ENCODE measurements around the gene CNOT3. TPM values are rescaled to one million over a fixed set of nuclear protein-coding genes. Genes with fewer than 3 reads are reported as not detected.

Gene CNOT3
- total and polyA plus RNA-seq, 7 donors: 14.1 to 28.4 (median 19.4) TPM

DNA sequence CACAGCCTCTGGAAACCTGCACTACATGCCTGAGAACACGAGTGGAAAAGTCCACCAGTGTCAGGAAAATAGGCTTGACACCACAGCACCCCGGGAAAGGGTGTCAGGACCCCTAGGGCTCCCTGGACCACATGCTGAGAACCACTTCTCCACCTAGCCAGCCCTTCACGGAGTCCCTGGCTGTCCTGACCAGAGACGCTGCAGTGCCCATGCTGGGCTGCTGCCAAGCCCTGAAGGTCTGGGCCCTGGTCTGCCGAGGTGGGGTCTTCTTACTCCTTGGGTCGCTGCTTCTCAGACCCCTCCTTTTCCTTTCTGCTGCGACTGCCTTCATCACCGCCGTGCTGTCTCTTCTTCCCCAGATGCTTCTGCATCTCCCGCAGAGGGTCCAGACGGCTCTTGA, 18.9 kb downstream of the CNOT3 start:
- no peak for ATAC-seq
- peaks cover 10 to 69% of the 10 kb centered on the region in 2 donors for H3K36me3 ChIP-seq (ENCODE audit: insufficient read depth in 1 of 2, low read depth in 1 of 2)
- WGBS, 3 donors: 65 to 73% (median 69%) methylated on average over 10 to 11 of the region's 11 CpGs

DNA sequence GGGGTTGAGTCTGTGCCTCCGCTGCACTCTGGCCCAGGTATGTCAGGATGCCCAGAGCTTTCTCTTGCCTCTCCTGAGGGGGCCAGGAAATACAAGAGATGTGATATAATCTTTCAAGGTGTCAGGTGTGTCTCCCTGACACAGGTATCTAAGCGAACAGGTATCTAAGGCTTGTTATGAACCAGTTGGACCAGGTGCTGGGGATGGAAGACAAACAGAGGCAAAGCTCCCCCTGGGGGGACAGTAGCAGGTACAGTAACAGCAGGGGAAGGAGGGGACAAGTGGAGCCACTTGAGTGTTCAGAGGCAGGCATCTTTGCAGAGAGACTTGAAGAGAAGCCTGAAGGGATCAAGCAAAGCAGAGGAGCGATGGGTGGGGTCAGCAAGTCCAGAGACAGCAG, 19.4 kb downstream of the CNOT3 start:
- peaks cover 27% of the 10 kb centered on the region for H3K4me1 ChIP-seq
- TF ChIP-seq, protein P1, sequence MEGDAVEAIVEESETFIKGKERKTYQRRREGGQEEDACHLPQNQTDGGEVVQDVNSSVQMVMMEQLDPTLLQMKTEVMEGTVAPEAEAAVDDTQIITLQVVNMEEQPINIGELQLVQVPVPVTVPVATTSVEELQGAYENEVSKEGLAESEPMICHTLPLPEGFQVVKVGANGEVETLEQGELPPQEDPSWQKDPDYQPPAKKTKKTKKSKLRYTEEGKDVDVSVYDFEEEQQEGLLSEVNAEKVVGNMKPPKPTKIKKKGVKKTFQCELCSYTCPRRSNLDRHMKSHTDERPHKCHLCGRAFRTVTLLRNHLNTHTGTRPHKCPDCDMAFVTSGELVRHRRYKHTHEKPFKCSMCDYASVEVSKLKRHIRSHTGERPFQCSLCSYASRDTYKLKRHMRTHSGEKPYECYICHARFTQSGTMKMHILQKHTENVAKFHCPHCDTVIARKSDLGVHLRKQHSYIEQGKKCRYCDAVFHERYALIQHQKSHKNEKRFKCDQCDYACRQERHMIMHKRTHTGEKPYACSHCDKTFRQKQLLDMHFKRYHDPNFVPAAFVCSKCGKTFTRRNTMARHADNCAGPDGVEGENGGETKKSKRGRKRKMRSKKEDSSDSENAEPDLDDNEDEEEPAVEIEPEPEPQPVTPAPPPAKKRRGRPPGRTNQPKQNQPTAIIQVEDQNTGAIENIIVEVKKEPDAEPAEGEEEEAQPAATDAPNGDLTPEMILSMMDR (IDR thresholded peaks at IDR 0.05): no peak
- peaks cover 10 to 64% of the 10 kb centered on the region in 2 donors for H3K36me3 ChIP-seq (ENCODE audit: insufficient read depth in 1 of 2, low read depth in 1 of 2)
- DNase-seq (no peak), ATAC-seq (no peak)
- no peaks in the 10 kb centered on the region for H3K27me3 ChIP-seq (ENCODE audit: insufficient read depth in 3 of 3, low read length in 2 of 3)
- no peak overlapping the region for H3K4me3 ChIP-seq
- WGBS, 3 donors: 91 to 96% (median 96%) methylated on average over 3 of the region's 3 CpGs
- intact Hi-C loops (cut with DNase I): no loop called here
- no peak overlapping the region for H3K27ac ChIP-seq
- no peaks in the 10 kb centered on the region for H3K9me3 ChIP-seq

More for the DNA sequence above, 18.9 kb downstream of the CNOT3 start:
- intact Hi-C loops (cut with DNase I): no loop called here
- Histone ChIP-seq H3K4me1 (peaks cover 23% of the 10 kb centered on the region), H3K27ac (no peak overlapping the region), H3K4me3 (no peak overlapping the region), H3K27me3 (ENCODE audit: insufficient read depth in 3 of 3, low read length in 2 of 3) (no peaks in the 10 kb centered on the region), H3K9me3 (no peaks in the 10 kb centered on the region)
- TF ChIP-seq, protein P1 (IDR thresholded peaks at IDR 0.05): no peak
- DNase-seq: no peak

DNA sequence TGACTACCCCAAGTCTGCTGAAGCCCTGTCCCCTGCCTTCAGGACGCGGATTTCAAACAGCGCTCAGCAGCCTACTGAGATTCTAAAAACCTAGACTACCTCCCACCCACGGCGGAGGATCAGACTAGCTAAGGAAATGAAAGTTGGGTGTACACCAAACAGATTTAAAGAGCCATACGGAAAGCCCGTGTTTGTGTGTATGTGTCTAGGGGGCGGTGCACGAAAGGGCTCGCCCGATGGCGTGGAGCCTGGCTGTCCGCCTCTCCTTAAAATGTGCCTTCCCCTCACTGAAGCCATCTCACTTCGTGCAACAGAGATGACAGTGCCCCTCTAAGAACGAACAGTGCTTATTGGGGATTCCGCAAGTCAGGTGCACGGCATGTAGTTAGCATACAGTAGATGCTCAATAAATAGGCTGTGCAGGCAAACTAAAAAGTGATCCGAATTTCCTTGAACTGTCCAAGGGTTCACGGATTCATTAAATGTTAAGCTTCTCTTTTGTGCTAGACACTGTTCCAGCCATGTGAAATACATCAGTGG, 21.3 kb downstream of the CNOT3 start:
- WGBS, 3 donors: 9% methylated on average over 19 of the region's 19 CpGs
- Histone ChIP-seq H3K27me3 (ENCODE audit: insufficient read depth in 3 of 3, low read length in 2 of 3) (no peaks in the 10 kb centered on the region), H3K27ac (peak overlapping the region; percentile 98), H3K9me3 (no peaks in the 10 kb centered on the region), H3K4me1 (peaks cover 27% of the 10 kb centered on the region), H3K4me3 (peak overlapping the region; percentile 89), H3K36me3 (ENCODE audit: insufficient read depth in 1 of 2, low read depth in 1 of 2) (peaks cover 6 to 45% of the 10 kb centered on the region in 2 donors)
- ATAC-seq: no peak
- no peak for DNase-seq
- TF ChIP-seq, protein P1 (IDR thresholded peaks at IDR 0.05): no peak
- intact Hi-C loops (cut with DNase I): no loop called here

DNA sequence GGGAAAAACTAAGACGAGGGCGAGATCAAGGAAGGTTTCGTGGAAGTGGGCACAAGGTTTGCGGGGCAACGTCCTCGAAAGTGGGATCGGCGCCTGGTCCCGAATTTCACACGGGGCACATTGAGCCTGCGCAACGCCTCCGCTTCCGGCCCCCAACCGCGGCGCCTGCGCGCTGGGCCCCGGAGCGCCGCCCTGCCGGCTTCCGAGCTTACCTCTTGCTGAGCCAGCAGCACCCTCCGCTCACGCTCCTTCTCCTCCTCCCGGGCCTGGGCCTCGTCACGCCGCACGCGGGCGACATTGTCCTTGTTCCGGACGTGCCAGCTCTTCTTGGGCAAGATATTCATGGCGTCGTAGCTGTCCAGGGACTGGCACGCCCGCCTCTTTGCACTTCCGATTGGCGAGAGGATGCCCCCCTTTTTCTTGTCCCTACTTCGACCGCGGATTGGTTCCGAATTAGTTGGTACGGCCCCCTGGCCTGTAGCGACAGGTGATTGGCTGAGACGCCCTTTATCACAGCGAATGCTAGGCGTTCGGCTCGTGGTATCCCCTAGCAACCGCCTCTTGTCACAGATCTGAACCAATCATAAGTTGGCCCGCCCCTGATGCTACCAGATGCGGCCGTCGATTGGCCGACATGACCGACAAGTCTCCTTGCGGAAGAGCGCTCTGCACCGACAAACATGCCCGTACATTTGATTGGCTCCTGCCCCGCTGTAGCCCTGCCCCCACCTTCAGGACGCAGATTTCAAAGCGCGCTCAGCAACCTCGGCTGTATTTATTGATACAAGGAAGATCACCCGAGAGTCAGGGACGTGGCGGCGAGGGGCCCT, 22.0 kb downstream of the CNOT3 start, which contains the start of gene LENG1:
LENG1 (minus strand) TSS at position 370 of the 830 bp plus-strand sequence; CDS start at position 344, 26 bp downstream.
- Histone ChIP-seq H3K4me1 (peaks cover 27% of the 10 kb centered on the region), H3K27ac (peak within 1 kb of the TSS; percentile 98), H3K36me3 (ENCODE audit: insufficient read depth in 1 of 2, low read depth in 1 of 2) (peaks cover 6 to 38% of the 10 kb centered on the region in 2 donors), H3K27me3 (ENCODE audit: insufficient read depth in 3 of 3, low read length in 2 of 3) (peaks cover 0 to 3% (median 0%) of the 10 kb centered on the region in 3 donors), H3K9me3 (no peaks in the 10 kb centered on the region), H3K4me3 (peak within 1 kb of the TSS; percentile 89)
- DNase-seq: peak; percentile 99
- 0 to 1% (median 0%) methylated on average over 71 to 72 of the region's 72 CpGs for WGBS, 3 donors
- intact Hi-C loops (cut with DNase I): loop anchor here in 1 of 2 donors (10.0 kb wide), 1 partner anchor 235 kb away; no protein-coding TSS in a partner anchor
- peak; percentile 93 to 96 (median 94) for ATAC-seq
- TF ChIP-seq, protein P1 (IDR thresholded peaks at IDR 0.05): peak; percentile 29
